NK-92 (cell line): ENCODE data around the gene MIOX.
"Not testable (repeated sequence)": the region's sequence is repeated elsewhere in the genome, so short reads cannot be mapped to it uniquely, and the experiment has no call there.

Source experiments
- DNase-seq: peaks from one replicate; lab custom pipeline; 2025; ENCODE audit not compliant: unreplicated experiment; lab: John Stamatoyannopoulos, UW

Gene MIOX

GRCh38 chr22:50527921-50528681, 41.4 kb downstream of the MIOX start:
- no peak for DNase-seq

GRCh38 chr22:50528682-50529415, 42.2 kb downstream of the MIOX start:
- no peak for DNase-seq

- DNase-seq = no peak
Measured at GRCh38 chr22:50529416-50529896, 42.8 kb downstream of the MIOX start.

- no peak for DNase-seq
Measured at GRCh38 chr22:50529897-50530579, 43.4 kb downstream of the MIOX start, which contains the start of gene TYMP. Gene TYMP (minus strand): TSS chr22:50530012. CDS start chr22:50529709, 303 bp downstream.

- DNase-seq = no peak
Measured at GRCh38 chr22:50530580-50530876, 43.9 kb downstream of the MIOX start.

GRCh38 chr22:50530877-50531545, 44.4 kb downstream of the MIOX start:
- DNase-seq = no peak

- no peak for DNase-seq
Measured at GRCh38 chr22:50531546-50531961, 44.9 kb downstream of the MIOX start.

GRCh38 chr22:50531962-50532674, 45.5 kb downstream of the MIOX start:
- no peak for DNase-seq

- DNase-seq = no peak
Measured at GRCh38 chr22:50532824-50533796, 46.5 kb downstream of the MIOX start.

GRCh38 chr22:50533856-50534711, 47.4 kb downstream of the MIOX start:
- not testable (repeated sequence) for DNase-seq

GRCh38 chr22:50535113-50535512, 48.5 kb downstream of the MIOX start:
- no peak for DNase-seq

- DNase-seq = no peak
Measured at GRCh38 chr22:50536226-50536625, 49.6 kb downstream of the MIOX start.

GRCh38 chr22:50537765-50538164, 51.1 kb downstream of the MIOX start:
- DNase-seq = no peak
